RWPE2 (cell line): ENCODE measurements around the gene GLYR1.

Experiments
- ATAC-seq: fragments of 200-7000 bp; cut with Tn5 transposase; 3 replicates; pipeline ENCODE4 v1.9.1; 2021; ENCODE audit warnings: low read depth
- DNase-seq: peaks from one replicate; pipeline ENCODE4 v3.0.0-alpha.2; 2020; ENCODE audit warnings: low spot score
- H3K27ac ChIP-seq: fragments of 450-650 bp; 2 replicates; pipeline ENCODE4 v1.5.1; 2017; ENCODE audit warnings: mild to moderate bottlenecking; ENCODE audit not compliant: poor library complexity, severe bottlenecking
- H3K27me3 ChIP-seq: fragments of 250-450 bp; sonication (Bioruptor Pico); 2 replicates; pipeline ENCODE4 v1.5.1; 2021; ENCODE audit warnings: mild to moderate bottlenecking, moderate library complexity; ENCODE audit not compliant: insufficient read depth, poor library complexity, severe bottlenecking
- H3K36me3 ChIP-seq: fragments of 250-450 bp; sonication (Bioruptor Pico); 2 replicates; pipeline ENCODE4 v1.5.1; 2020; ENCODE audit warnings: low read depth, mild to moderate bottlenecking, moderate library complexity
- H3K4me1 ChIP-seq: fragments of 250-450 bp; sonication (Bioruptor Pico); 2 replicates; pipeline ENCODE4 v1.5.1; 2021; ENCODE audit warnings: mild to moderate bottlenecking, moderate library complexity; ENCODE audit not compliant: insufficient read depth, poor library complexity, severe bottlenecking
- H3K4me3 ChIP-seq: fragments of 250-450 bp; sonication (Bioruptor Pico); 2 replicates; pipeline ENCODE4 v1.5.1; 2021; ENCODE audit warnings: mild to moderate bottlenecking, moderate library complexity; ENCODE audit not compliant: severe bottlenecking
- H3K9me3 ChIP-seq: fragments of 250-450 bp; sonication (Bioruptor Pico); 2 replicates; pipeline ENCODE4 v1.5.1; 2021; ENCODE audit warnings: mild to moderate bottlenecking, moderate library complexity; ENCODE audit not compliant: severe bottlenecking
- TF ChIP-seq, protein P1 (sequence below): fragments of 450-650 bp; IDR thresholded peaks from one replicate; pipeline ENCODE4 v1.5.1; 2017; ENCODE audit warnings: mild to moderate bottlenecking, moderate library complexity; ENCODE audit not compliant: poor library complexity, severe bottlenecking

GLYR1 gene

DNA sequence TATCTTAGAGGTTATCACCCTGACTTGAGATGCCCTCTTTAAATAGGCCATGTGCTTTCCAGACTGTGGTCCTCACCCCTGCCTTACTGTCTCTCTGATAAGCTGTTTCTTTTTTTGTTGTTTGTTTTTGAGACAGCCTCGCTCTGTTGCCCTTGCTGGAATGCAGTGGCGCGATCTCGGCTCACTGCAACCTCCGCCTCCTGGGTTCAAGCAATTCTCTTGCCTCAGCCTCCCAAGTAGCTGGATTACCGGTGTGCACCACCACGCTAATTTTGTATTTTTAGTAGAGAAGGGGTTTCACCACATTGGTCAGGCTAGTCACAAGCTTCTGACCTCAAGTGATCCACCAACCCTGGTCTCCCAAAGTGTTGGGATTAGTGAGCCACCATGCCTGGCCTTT is 58.2 kb downstream of the GLYR1 start:
- Histone ChIP-seq H3K4me1 (no peaks in the 10 kb centered on the region), H3K27ac (no peak overlapping the region), H3K9me3 (no peaks in the 10 kb centered on the region), H3K27me3 (no peaks in the 10 kb centered on the region), H3K36me3 (no peaks in the 10 kb centered on the region), H3K4me3 (no peak overlapping the region)
- ATAC-seq = no peak
- DNase-seq = no peak
- TF ChIP-seq, protein P1, sequence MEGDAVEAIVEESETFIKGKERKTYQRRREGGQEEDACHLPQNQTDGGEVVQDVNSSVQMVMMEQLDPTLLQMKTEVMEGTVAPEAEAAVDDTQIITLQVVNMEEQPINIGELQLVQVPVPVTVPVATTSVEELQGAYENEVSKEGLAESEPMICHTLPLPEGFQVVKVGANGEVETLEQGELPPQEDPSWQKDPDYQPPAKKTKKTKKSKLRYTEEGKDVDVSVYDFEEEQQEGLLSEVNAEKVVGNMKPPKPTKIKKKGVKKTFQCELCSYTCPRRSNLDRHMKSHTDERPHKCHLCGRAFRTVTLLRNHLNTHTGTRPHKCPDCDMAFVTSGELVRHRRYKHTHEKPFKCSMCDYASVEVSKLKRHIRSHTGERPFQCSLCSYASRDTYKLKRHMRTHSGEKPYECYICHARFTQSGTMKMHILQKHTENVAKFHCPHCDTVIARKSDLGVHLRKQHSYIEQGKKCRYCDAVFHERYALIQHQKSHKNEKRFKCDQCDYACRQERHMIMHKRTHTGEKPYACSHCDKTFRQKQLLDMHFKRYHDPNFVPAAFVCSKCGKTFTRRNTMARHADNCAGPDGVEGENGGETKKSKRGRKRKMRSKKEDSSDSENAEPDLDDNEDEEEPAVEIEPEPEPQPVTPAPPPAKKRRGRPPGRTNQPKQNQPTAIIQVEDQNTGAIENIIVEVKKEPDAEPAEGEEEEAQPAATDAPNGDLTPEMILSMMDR = no peak

DNA sequence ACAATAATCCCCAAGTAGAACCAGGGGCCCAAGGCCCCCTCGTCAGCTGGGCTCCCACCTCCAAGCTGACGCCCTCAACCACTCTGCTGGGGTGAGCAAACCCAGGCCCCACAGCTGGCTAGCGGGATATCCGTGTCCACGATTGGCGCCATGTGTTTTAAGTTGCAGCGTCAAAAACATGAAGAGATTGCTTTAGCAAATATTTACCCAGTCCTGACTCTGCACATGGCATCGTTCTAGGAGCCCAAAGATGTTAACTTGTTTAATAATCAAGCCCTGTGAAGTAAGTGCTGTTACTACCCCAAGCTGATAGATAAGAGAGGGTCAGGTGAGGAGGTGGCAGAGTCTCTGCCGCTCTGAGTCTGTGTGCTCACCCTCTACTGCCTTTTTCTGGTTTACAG is 58.6 kb downstream of the GLYR1 start:
- ATAC-seq (no peak), DNase-seq (no peak)
- H3K4me1 ChIP-seq = no peaks in the 10 kb centered on the region
- no peak overlapping the region for H3K4me3 ChIP-seq
- TF ChIP-seq, protein P1 = no peak
- no peaks in the 10 kb centered on the region for H3K36me3 ChIP-seq
- no peaks in the 10 kb centered on the region for H3K9me3 ChIP-seq
- no peaks in the 10 kb centered on the region for H3K27me3 ChIP-seq
- no peak overlapping the region for H3K27ac ChIP-seq

DNA sequence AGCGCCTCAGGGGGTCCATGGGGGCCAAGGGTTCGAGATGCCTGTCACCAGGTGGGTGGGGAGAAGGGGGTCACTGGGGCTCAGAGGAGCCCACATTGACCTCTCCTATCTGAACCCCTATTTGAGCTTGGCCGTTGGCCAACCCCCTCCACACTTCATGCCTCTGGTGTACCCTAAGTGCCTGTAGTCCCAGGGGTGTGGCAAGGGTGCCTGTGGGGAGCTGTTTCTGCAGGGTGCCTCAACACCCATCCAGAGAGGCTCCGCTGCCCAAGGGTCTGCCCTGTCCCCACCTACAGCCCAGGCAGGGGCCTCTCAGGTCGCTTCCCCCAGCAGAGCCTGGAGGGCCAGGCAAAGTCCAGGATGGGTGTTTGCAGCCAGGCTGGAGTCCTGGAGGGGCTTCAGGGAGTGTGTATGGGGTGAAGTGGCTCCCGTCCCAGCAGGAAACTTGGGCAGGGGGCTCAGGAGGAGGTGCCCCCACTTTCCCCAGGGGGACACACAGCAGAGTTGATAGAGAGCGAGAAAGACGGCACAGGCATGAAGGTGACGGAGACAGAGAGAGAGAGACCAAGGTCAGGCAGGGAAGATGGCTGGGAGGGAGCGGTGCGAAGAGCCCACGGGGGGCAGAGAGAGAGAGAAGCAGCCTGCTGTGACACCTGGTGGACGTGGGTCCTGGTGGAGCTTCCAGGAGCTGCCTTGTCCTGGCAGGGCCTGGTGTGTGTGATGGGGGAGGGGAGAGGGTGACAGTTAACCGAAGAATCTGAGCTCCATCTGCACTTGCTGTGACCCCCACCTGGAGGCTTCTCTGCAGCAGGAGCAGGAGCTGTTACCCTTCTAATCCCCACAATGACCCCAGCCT is 59.2 kb downstream of the GLYR1 start, which contains the start of gene SEPTIN12:
Gene SEPTIN12, minus strand, starts transcription at position 719 of the 856 bp plus-strand sequence. Its CDS starts 700 bp downstream, at position 19.
- H3K4me1 ChIP-seq = no peaks in the 10 kb centered on the region
- TF ChIP-seq, protein P1 = no peak
- no peaks in the 10 kb centered on the region for H3K36me3 ChIP-seq
- no peak for ATAC-seq
- no peaks in the 10 kb centered on the region for H3K27me3 ChIP-seq
- no peak within 1 kb of the TSS for H3K4me3 ChIP-seq
- no peak for DNase-seq
- H3K27ac ChIP-seq = no peak within 1 kb of the TSS
- H3K9me3 ChIP-seq = no peaks in the 10 kb centered on the region

DNA sequence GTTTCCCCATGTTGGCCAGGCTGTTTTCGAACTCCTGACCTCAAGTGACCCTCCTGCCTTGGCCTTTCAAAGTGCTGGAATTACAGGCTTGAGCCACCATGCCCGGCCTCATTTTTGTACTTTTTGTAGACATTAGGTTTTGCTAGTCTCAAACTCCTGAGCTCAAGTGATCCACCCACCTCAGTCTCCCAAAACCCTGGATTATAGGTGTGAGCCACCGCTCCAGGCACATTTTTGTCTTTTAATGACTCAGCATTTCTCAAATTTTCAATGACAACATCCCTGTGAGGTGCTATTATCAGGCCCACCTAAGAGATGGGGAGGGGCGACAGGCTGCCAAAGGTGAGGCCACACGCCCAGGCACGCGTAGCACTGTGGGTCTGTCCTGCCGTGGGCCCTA is 60.0 kb downstream of the GLYR1 start:
- TF ChIP-seq, protein P1 = no peak
- Histone ChIP-seq H3K27ac (no peak overlapping the region), H3K4me3 (no peak overlapping the region), H3K9me3 (no peaks in the 10 kb centered on the region), H3K27me3 (no peaks in the 10 kb centered on the region), H3K4me1 (no peaks in the 10 kb centered on the region), H3K36me3 (no peaks in the 10 kb centered on the region)
- DNase-seq = no peak
- no peak for ATAC-seq
